DND-41 (cell line): ENCODE data around the gene PDE6A.

Experiments used
- ATAC-seq: fragments of 200-7000 bp; cut with Tn5 transposase; 3 replicates; pipeline ENCODE4 v1.9.1; 2021; ENCODE audit warnings: low read depth; ENCODE audit not compliant: insufficient read depth
- DNase-seq: peaks from one replicate; pipeline ENCODE4 v3.0.0-alpha.2; 2020
- H2AFZ ChIP-seq: 2 replicates; pipeline ENCODE4 v1.6.0; 2012; ENCODE audit warnings: low read depth, low read length
- H3K27ac ChIP-seq: 2 replicates; pipeline ENCODE4 v1.5.1; 2012; ENCODE audit warnings: low read length, inconsistent platforms
- H3K27me3 ChIP-seq: fragments of 200-600 bp; sonication (generic); 2 replicates; pipeline ENCODE4 v1.6.0; 2012; ENCODE audit warnings: low read length, mild to moderate bottlenecking, inconsistent platforms; ENCODE audit not compliant: insufficient read depth, poor library complexity
- H3K36me3 ChIP-seq: 2 replicates; pipeline ENCODE4 v1.5.1; 2012; ENCODE audit warnings: low read length, inconsistent platforms; ENCODE audit not compliant: insufficient read depth
- H3K4me1 ChIP-seq: 2 replicates; pipeline ENCODE4 v1.5.1; 2012; ENCODE audit warnings: mild to moderate bottlenecking, low read length; ENCODE audit not compliant: insufficient read depth
- H3K4me2 ChIP-seq: 2 replicates; pipeline ENCODE4 v1.6.0; 2012; ENCODE audit warnings: mild to moderate bottlenecking, moderate library complexity, low read length, inconsistent platforms; ENCODE audit not compliant: insufficient read depth
- H3K4me3 ChIP-seq, 2 experiments: fragments of 200-600 bp in 1 of 2; shearing (Covaris generic) in 1 of 2; 2 replicates each; pipeline ENCODE4 v1.5.1; 2012 to 2016; ENCODE audit warnings: inconsistent platforms in 2 of 2, low read length in 2 of 2, mild to moderate bottlenecking in 2 of 2, low read depth in 1 of 2, moderate library complexity in 1 of 2
- H3K79me2 ChIP-seq: 2 replicates; pipeline ENCODE4 v1.6.0; 2012; ENCODE audit warnings: low read length, inconsistent platforms; ENCODE audit not compliant: insufficient read depth
- H3K9ac ChIP-seq: 2 replicates; pipeline ENCODE4 v1.6.0; 2012; ENCODE audit warnings: low read depth, mild to moderate bottlenecking, inconsistent platforms, low read length, moderate library complexity
- H3K9me3 ChIP-seq: 2 replicates; pipeline ENCODE4 v1.5.1; 2012; ENCODE audit warnings: low read length, moderate library complexity, mild to moderate bottlenecking, inconsistent platforms; ENCODE audit not compliant: insufficient read depth, severe bottlenecking
- H4K20me1 ChIP-seq: 2 replicates; pipeline ENCODE4 v1.6.0; 2012; ENCODE audit warnings: low read length; ENCODE audit not compliant: insufficient read depth
- EZH2 ChIP-seq: IDR thresholded peaks from 3 replicates; pipeline ENCODE4 v1.6.1; 2012; ENCODE audit warnings: borderline replicate concordance, low read depth, mild to moderate bottlenecking, moderate library complexity, low read length, inconsistent platforms; ENCODE audit not compliant: severe bottlenecking
- TF ChIP-seq, protein P1 (sequence below): IDR thresholded peaks from 2 replicates; pipeline ENCODE4 v1.5.1; 2012; ENCODE audit warnings: borderline replicate concordance, low read length, moderate library complexity, mild to moderate bottlenecking; ENCODE audit not compliant: poor library complexity, severe bottlenecking; ENCODE audit errors: extremely low read depth

The PDE6A gene

GRCh38 chr5:149975409-149975808 lies 30.8 kb upstream of the PDE6A start:
- Histone ChIP-seq H2AFZ (no peak overlapping the region), H3K4me1 (no peaks in the 10 kb centered on the region), H3K4me3 (no peak overlapping the region), H3K4me2 (no peak overlapping the region), H3K36me3 (peaks cover 21% of the 10 kb centered on the region), H4K20me1 (peaks cover 5% of the 10 kb centered on the region; the same call in 1 of the 2 replicates), H3K27ac (no peak overlapping the region), H3K9me3 (no peaks in the 10 kb centered on the region), H3K79me2 (no peaks in the 10 kb centered on the region; the same call in 1 of the 2 replicates), H3K27me3 (no peaks in the 10 kb centered on the region), H3K9ac (no peak overlapping the region)
- DNase-seq (no peak), ATAC-seq (no peak)
- TF ChIP-seq, protein P1, sequence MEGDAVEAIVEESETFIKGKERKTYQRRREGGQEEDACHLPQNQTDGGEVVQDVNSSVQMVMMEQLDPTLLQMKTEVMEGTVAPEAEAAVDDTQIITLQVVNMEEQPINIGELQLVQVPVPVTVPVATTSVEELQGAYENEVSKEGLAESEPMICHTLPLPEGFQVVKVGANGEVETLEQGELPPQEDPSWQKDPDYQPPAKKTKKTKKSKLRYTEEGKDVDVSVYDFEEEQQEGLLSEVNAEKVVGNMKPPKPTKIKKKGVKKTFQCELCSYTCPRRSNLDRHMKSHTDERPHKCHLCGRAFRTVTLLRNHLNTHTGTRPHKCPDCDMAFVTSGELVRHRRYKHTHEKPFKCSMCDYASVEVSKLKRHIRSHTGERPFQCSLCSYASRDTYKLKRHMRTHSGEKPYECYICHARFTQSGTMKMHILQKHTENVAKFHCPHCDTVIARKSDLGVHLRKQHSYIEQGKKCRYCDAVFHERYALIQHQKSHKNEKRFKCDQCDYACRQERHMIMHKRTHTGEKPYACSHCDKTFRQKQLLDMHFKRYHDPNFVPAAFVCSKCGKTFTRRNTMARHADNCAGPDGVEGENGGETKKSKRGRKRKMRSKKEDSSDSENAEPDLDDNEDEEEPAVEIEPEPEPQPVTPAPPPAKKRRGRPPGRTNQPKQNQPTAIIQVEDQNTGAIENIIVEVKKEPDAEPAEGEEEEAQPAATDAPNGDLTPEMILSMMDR, result no peak
- TF ChIP-seq EZH2, result no peak

- Histone ChIP-seq H3K27ac (no peak overlapping the region), H4K20me1 (peaks cover 5% of the 10 kb centered on the region; the same call in 1 of the 2 replicates), H3K4me1 (no peaks in the 10 kb centered on the region), H3K79me2 (peaks cover 13% of the 10 kb centered on the region), H3K36me3 (no peaks in the 10 kb centered on the region; the same call in 1 of the 2 replicates), H3K4me2 (no peak overlapping the region), H3K4me3 (no peak overlapping the region), H3K9me3 (no peaks in the 10 kb centered on the region), H3K27me3 (no peaks in the 10 kb centered on the region), H2AFZ (no peak overlapping the region), H3K9ac (no peak overlapping the region)
- TF ChIP-seq, protein P1, result no peak
- no peak for TF ChIP-seq EZH2
- ATAC-seq (no peak), DNase-seq (no peak)
These were observed 24.8 kb upstream of the PDE6A start for GRCh38 chr5:149969181-149969930.

- H3K79me2 ChIP-seq, result peaks cover 14% of the 10 kb centered on the region
- H3K27me3 ChIP-seq, result no peaks in the 10 kb centered on the region
- ATAC-seq (no peak), DNase-seq (no peak)
- no peak overlapping the region for H3K4me2 ChIP-seq
- no peak overlapping the region for H3K9ac ChIP-seq
- H3K4me1 ChIP-seq, result peaks cover 6% of the 10 kb centered on the region
- H4K20me1 ChIP-seq, result peaks cover 5% of the 10 kb centered on the region; the same call in 1 of the 2 replicates
- no peak for TF ChIP-seq EZH2
- TF ChIP-seq, protein P1, result no peak
- H3K36me3 ChIP-seq, result no peaks in the 10 kb centered on the region; the same call in 1 of the 2 replicates
- H3K9me3 ChIP-seq, result no peaks in the 10 kb centered on the region
- H2AFZ ChIP-seq, result no peak overlapping the region
- H3K4me3 ChIP-seq, result no peak overlapping the region
- no peak overlapping the region for H3K27ac ChIP-seq
These were observed 22.4 kb upstream of the PDE6A start for GRCh38 chr5:149966946-149967345.
